ENCODE data around the gene SH3RF3. TPM values are rescaled to one million over a fixed set of nuclear protein-coding genes. Genes with fewer than 3 reads are reported as not detected.

The SH3RF3 gene
- total RNA-seq, 2 donors from 2014 or later = 1.3 to 2.5 TPM

- intact Hi-C loops (cut with DNase I) = no loop called here
- no peak overlapping the region for H3K27ac ChIP-seq
- no peak for DNase-seq
Measured at GRCh38 chr2:109467701-109468100, 338.7 kb downstream of the SH3RF3 start.

GRCh38 chr2:109468893-109469292 lies 339.9 kb downstream of the SH3RF3 start:
- Histone ChIP-seq H3K27ac (no peak overlapping the region), H3K9me3 (no peaks in the 10 kb centered on the region), H3K36me3 (no peaks in the 10 kb centered on the region), H3K9ac (ENCODE audit: low read depth in 2 of 2, low read length in 2 of 2) (no peak overlapping the region), H3K27me3 (no peaks in the 10 kb centered on the region), H3K4me1 (no peaks in the 10 kb centered on the region), H3K4me3 (no peak overlapping the region)
- intact Hi-C loops (cut with DNase I) = no loop called here
- no peak for DNase-seq
- TF ChIP-seq CTCF (IDR thresholded peaks at IDR 0.05) = no peak

More at GRCh38 chr2:109467701-109468100, 338.7 kb downstream of the SH3RF3 start:
- Histone ChIP-seq H3K27me3 (no peaks in the 10 kb centered on the region), H3K4me1 (no peaks in the 10 kb centered on the region), H3K9ac (ENCODE audit: low read depth in 2 of 2, low read length in 2 of 2) (no peak overlapping the region), H3K9me3 (no peaks in the 10 kb centered on the region), H3K36me3 (no peaks in the 10 kb centered on the region), H3K4me3 (no peak overlapping the region)
- no peak for TF ChIP-seq CTCF (IDR thresholded peaks at IDR 0.05)

- no peaks in the 10 kb centered on the region for H3K4me1 ChIP-seq
- H3K4me3 ChIP-seq = no peak overlapping the region
- H3K9ac ChIP-seq (ENCODE audit: low read depth in 2 of 2, low read length in 2 of 2) = no peak overlapping the region
- no peaks in the 10 kb centered on the region for H3K27me3 ChIP-seq
- H3K27ac ChIP-seq = no peak overlapping the region
- intact Hi-C loops (cut with DNase I) = no loop called here
- DNase-seq = no peak
- TF ChIP-seq CTCF (IDR thresholded peaks at IDR 0.05) = no peak
- H3K36me3 ChIP-seq = no peaks in the 10 kb centered on the region
- no peaks in the 10 kb centered on the region for H3K9me3 ChIP-seq
Measured at GRCh38 chr2:109471658-109472057, 342.7 kb downstream of the SH3RF3 start.

- H3K9ac ChIP-seq (ENCODE audit: low read depth in 2 of 2, low read length in 2 of 2) = no peak overlapping the region
- TF ChIP-seq CTCF (IDR thresholded peaks at IDR 0.05) = no peak
- no peaks in the 10 kb centered on the region for H3K36me3 ChIP-seq
- H3K9me3 ChIP-seq = no peaks in the 10 kb centered on the region
- H3K27me3 ChIP-seq = no peaks in the 10 kb centered on the region
- H3K4me1 ChIP-seq = no peaks in the 10 kb centered on the region
- no peak overlapping the region for H3K27ac ChIP-seq
- no peak overlapping the region for H3K4me3 ChIP-seq
- intact Hi-C loops (cut with DNase I) = no loop called here
- no peak for DNase-seq
Measured at GRCh38 chr2:109472331-109472959, 343.4 kb downstream of the SH3RF3 start.

- intact Hi-C loops (cut with DNase I) = no loop called here
- Histone ChIP-seq H3K4me1 (no peaks in the 10 kb centered on the region), H3K27ac (no peak overlapping the region), H3K36me3 (no peaks in the 10 kb centered on the region), H3K27me3 (no peaks in the 10 kb centered on the region), H3K9ac (ENCODE audit: low read depth in 2 of 2, low read length in 2 of 2) (no peak overlapping the region), H3K9me3 (no peaks in the 10 kb centered on the region), H3K4me3 (no peak overlapping the region)
- no peak for DNase-seq
- TF ChIP-seq CTCF (IDR thresholded peaks at IDR 0.05) = no peak
Measured at GRCh38 chr2:109472974-109473373, 344.0 kb downstream of the SH3RF3 start.
